ENCODE data around the gene CCDC63.

The CCDC63 gene

DNA sequence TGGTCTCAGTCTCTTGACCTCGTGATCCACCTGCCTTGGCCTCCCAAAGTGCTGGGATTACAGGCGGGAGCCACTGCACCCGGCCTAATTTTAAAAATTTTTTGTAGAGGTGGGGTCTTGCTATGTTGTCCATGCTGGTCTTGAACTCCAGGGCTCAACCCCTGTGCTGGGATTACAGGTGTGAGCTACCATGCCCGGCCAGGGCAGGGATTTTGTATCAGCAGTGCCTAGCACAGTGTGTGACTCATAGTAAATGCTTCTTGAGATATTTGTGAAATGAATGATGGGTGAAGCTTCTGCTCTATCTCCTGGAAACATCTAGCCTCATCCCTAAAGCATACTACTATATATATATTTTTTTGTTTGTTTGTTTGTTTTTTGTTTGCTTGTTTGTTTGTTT is 36.5 kb downstream of the CCDC63 start:
- no peak overlapping the region for H3K4me3 ChIP-seq (ENCODE audit: low read depth, low read length)
- TF ChIP-seq, protein P1, sequence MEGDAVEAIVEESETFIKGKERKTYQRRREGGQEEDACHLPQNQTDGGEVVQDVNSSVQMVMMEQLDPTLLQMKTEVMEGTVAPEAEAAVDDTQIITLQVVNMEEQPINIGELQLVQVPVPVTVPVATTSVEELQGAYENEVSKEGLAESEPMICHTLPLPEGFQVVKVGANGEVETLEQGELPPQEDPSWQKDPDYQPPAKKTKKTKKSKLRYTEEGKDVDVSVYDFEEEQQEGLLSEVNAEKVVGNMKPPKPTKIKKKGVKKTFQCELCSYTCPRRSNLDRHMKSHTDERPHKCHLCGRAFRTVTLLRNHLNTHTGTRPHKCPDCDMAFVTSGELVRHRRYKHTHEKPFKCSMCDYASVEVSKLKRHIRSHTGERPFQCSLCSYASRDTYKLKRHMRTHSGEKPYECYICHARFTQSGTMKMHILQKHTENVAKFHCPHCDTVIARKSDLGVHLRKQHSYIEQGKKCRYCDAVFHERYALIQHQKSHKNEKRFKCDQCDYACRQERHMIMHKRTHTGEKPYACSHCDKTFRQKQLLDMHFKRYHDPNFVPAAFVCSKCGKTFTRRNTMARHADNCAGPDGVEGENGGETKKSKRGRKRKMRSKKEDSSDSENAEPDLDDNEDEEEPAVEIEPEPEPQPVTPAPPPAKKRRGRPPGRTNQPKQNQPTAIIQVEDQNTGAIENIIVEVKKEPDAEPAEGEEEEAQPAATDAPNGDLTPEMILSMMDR (IDR thresholded peaks at IDR 0.05; ENCODE audit: low read depth, low read length): no peak
- DNase-seq (ENCODE audit: low read depth, low spot score): no peak
- in situ Hi-C loops (cut with HindIII; ENCODE audit: low sequenced_read_pairs): no loop called here

DNA sequence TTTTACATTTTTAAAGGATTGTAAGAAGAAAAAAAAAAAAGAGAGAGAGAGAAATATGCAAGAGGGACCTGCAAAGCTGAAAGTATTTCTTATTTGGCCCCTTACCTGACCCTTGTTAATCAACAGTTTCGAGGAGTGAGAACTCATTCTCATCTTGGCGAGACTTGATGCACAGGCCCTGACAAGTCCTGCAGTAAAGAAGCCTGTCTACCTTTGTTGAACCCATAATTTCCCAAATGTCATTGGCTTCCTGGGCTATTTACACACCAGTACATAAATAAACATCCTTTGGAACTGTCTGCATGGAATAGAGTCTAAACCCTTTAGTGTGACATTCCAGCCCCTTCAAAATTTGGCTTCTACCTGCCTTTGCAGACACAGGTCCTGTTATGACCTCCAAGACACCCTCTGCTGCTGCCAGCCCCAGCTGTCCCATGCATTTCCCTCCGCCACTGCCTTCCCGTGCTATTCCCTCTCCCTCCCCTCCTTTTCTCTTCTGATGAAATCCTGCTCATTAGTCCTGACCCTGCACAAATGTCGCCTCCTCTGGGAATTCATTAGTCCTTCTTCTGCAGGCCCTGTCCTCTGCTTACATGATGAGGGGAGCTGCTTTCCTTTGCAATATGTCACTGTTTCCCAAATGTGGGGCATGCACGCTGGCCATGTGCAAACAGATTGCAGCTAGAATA is 38.5 kb downstream of the CCDC63 start:
- H3K4me3 ChIP-seq (ENCODE audit: low read depth, low read length): no peak overlapping the region
- TF ChIP-seq, protein P1 (IDR thresholded peaks at IDR 0.05; ENCODE audit: low read depth, low read length): no peak
- in situ Hi-C loops (cut with HindIII; ENCODE audit: low sequenced_read_pairs): no loop called here
- DNase-seq (ENCODE audit: low read depth, low spot score): no peak

DNA sequence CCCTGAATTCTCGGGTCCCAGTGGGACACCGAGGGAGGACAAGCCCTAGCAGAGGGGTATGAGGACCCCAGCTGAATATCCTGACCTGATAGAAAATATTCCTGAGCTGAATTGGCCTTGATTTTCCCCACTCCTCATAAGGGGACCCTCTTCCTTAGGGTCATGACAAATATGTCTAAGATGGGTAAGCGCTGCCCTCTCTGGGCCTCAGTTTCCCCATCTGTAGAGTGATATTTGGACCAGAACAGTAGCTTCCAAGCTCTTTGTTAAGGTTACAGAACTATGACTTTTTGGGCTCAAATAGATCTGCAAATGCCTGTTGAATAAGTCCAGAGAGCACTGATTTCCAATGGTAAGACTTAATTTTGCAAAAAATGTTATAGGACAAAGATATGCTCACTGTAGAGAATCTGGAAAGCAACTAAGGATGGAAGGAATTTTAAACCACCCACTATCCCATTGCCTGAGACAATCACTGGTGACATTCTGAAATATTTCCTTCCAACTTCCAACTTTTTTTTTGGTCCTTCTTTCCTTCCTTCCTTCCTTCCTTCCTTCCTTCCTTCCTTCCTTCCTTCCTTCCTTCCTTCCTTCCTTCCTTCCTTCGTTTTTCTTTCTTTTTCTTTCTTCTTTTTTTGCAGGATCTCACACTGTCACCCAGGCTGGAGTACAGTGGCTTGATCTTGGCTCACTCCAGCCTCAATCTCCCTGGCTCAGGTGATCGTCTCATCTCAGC is 41.6 kb downstream of the CCDC63 start:
- no peak overlapping the region for H3K4me3 ChIP-seq (ENCODE audit: low read depth, low read length)
- no peak for DNase-seq (ENCODE audit: low read depth, low spot score)
- TF ChIP-seq, protein P1 (IDR thresholded peaks at IDR 0.05; ENCODE audit: low read depth, low read length): no peak
- in situ Hi-C loops (cut with HindIII; ENCODE audit: low sequenced_read_pairs): no loop called here

DNA sequence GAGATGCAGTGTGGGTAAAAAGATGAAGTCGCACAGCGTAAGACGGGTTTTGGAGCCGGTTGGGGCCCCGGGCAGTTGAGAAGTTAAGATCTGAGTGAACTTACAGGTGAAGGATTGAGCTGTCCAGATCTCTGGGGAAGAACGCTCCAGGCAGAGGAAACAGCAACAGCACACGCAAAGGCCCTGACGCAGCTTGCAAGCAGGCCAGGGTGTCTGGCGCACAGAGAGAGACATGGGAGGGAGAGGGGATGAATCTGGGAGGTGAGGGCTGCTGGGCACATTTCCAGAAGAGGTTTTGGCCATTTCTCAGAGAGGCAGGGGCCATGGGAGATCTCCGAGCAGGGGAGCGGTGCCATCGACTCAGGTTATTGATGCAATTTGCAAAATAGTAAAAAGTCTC is 42.6 kb downstream of the CCDC63 start:
- TF ChIP-seq, protein P1 (IDR thresholded peaks at IDR 0.05; ENCODE audit: low read depth, low read length): no peak
- no peak for DNase-seq (ENCODE audit: low read depth, low spot score)

DNA sequence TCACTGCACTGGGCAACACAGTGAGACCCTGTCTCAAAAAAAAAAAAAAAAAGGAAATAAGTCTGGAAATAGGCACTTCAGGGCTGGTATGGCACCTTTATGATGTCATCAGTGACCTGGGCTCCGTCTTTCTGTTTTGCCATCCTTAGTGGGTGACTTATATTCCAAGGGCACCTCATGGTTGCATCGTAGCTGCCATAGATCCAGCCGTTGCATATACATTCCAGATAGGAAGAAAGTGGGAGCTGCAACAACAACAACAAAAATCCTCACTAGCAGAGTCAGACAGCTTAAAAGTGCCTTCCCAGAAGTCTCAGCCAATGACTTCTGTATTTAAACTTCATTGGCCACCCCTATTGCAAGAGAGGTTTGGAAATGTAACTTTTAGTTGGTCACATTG is 47.2 kb downstream of the CCDC63 start:
- TF ChIP-seq, protein P1 (IDR thresholded peaks at IDR 0.05; ENCODE audit: low read depth, low read length): no peak
- no peak overlapping the region for H3K4me3 ChIP-seq (ENCODE audit: low read depth, low read length)
- DNase-seq (ENCODE audit: low read depth, low spot score): no peak
- in situ Hi-C loops (cut with HindIII; ENCODE audit: low sequenced_read_pairs): no loop called here

More for the DNA sequence above, 42.6 kb downstream of the CCDC63 start:
- in situ Hi-C loops (cut with HindIII; ENCODE audit: low sequenced_read_pairs): no loop called here
- H3K4me3 ChIP-seq (ENCODE audit: low read depth, low read length): no peak overlapping the region

DNA sequence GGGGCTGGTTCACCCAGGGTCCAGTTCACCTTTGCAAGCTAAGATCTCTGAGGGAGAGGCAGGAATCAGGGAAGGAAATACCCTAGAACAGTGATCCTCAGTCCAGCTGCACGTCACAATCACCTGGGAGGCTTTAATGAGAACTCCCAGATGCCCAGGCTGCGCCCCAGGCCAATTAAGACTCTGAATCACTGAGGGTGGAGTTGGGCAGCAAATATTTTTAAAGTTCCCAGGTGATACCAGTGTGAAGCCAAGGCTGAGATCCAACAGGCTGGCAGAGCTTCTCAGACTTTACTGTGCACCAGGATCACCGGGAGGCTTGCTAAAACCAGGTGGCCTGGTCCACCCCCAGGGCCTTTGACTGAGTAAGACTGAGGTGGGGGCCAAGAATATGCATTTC is 49.8 kb downstream of the CCDC63 start:
- DNase-seq (ENCODE audit: low read depth, low spot score): no peak

More for the DNA sequence above, 49.8 kb downstream of the CCDC63 start:
- TF ChIP-seq, protein P1 (IDR thresholded peaks at IDR 0.05; ENCODE audit: low read depth, low read length): no peak
- no peak overlapping the region for H3K4me3 ChIP-seq (ENCODE audit: low read depth, low read length)
- in situ Hi-C loops (cut with HindIII; ENCODE audit: low sequenced_read_pairs): no loop called here
